NCI-H69 (cell line): ENCODE results near the gene CD320.

Source experiments
- DNase-seq: peaks from one replicate; lab custom pipeline; 2025; lab: John Stamatoyannopoulos, UW

Gene CD320

GRCh38 chr19:8254286-8255001 lies 53.7 kb downstream of the CD320 start:
- no peak for DNase-seq

- no peak for DNase-seq
These were observed 54.5 kb downstream of the CD320 start for GRCh38 chr19:8253678-8254077.

- DNase-seq = peak; percentile 81
These were observed 55.1 kb downstream of the CD320 start for GRCh38 chr19:8252922-8253589.
